Measurements from ENCODE around the gene ZFP90. TPM values are rescaled to one million over a fixed set of nuclear protein-coding genes. Genes with fewer than 3 reads are reported as not detected.

ZFP90 gene
- total RNA-seq, 1 experiment from 2014 or later, result 21.8 TPM

DNA sequence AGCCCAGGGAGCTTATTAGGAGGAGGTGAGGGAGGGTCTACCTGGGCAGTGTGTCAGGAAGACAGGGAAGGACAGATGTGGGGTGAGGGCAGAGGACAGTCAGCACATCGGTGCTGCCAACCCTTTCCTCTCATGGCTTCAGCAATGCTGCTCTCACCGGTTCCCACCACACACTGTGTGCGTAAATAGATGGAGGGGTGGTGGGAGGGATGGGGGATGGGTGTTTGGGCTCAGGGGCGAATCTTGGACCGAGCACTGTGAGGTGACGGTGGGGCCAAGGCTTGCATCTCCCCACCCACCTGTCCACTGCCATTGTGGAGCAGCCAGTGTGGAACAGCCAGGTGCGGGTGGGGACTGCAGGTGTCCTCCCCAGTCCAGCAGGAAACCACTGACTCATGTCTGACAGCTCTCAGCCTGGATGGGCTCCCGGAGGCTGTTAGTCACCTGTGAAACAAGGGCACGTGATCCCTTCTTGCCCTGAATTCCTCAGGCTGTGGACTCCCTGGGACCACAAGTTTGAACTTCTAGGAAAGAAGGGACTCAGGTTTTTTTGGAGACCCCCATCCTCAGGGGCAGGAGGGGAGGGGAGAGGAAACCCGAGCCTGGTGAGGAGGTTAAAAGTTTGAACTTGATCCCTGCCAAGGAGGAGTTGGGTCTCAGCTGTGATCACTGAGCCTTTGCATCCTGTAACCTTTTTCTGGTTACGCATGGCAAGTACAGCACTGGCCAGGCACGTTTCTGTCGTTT lies 48.1 kb upstream of the ZFP90 start:
- Histone ChIP-seq H3K9me3 (ENCODE audit: control insufficient read depth in 1 of 2, insufficient read depth in 1 of 2, low read depth in 1 of 2, low read length in 2 of 2) (no peaks in the 10 kb centered on the region), H3K36me3 (ENCODE audit: control insufficient read depth in 1 of 2, insufficient read depth in 2 of 2, low read length in 2 of 2) (no peaks in the 10 kb centered on the region), H3K27me3 (ENCODE audit: insufficient read depth, low read length) (no peaks in the 10 kb centered on the region), H3K4me3 (replicated peaks in 1 of 2; ENCODE audit: low read depth in 1 of 2, low read length in 2 of 2) (no peak overlapping the region), H3K9ac (ENCODE audit: low read length) (no peak overlapping the region), H4K20me1 (ENCODE audit: insufficient read depth) (no peaks in the 10 kb centered on the region), H3K9me2 (ENCODE audit: insufficient read depth) (no peaks in the 10 kb centered on the region), H3K4me2 (ENCODE audit: low read length) (peak overlapping the region; percentile 59), H3K4me1 (ENCODE audit: control insufficient read depth in 1 of 2, insufficient read depth in 2 of 2, low read length in 2 of 2) (peaks cover 10 to 17% of the 10 kb centered on the region in 2 experiments), H3K27ac (ENCODE audit: low read depth, low read length) (no peak overlapping the region), H3K79me2 (ENCODE audit: insufficient read depth, low read length) (no peaks in the 10 kb centered on the region), H2AFZ (ENCODE audit: low read depth, low read length, poor library complexity, severe bottlenecking) (no peak overlapping the region)
- ChIA-PET CTCF (no interaction called here), RAD21 (ENCODE audit: low non-redundant PET in 1 of 2, low total read pairs in 2 of 2, uncharacterized antibody in 2 of 2, unreplicated experiment in 2 of 2) (no interaction called here), POLR2A (interaction anchor here (1.1 kb wide), 1 partner anchor 15 kb away, joined by 3 read pairs; no protein-coding TSS in a partner anchor)
- TF ChIP-seq, protein P1, sequence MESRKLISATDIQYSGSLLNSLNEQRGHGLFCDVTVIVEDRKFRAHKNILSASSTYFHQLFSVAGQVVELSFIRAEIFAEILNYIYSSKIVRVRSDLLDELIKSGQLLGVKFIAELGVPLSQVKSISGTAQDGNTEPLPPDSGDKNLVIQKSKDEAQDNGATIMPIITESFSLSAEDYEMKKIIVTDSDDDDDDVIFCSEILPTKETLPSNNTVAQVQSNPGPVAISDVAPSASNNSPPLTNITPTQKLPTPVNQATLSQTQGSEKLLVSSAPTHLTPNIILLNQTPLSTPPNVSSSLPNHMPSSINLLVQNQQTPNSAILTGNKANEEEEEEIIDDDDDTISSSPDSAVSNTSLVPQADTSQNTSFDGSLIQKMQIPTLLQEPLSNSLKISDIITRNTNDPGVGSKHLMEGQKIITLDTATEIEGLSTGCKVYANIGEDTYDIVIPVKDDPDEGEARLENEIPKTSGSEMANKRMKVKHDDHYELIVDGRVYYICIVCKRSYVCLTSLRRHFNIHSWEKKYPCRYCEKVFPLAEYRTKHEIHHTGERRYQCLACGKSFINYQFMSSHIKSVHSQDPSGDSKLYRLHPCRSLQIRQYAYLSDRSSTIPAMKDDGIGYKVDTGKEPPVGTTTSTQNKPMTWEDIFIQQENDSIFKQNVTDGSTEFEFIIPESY (IDR thresholded peaks at IDR 0.05; ENCODE audit: extremely low read depth, insufficient replicate concordance, low read length), result no peak
- TF ChIP-seq FOSL1 (IDR thresholded peaks at IDR 0.05; ENCODE audit: low read depth) (peak; percentile 88), JUND (IDR thresholded peaks at IDR 0.05) (peak; percentile 85), CBX3 (IDR thresholded peaks at IDR 0.05; ENCODE audit: low read depth) (peak; percentile 54; the same call in 1 of the 2 replicates), POLR2AphosphoS5 (IDR thresholded peaks at IDR 0.05; ENCODE audit: low read depth, low read length) (peak; percentile 56), ELF1 (IDR thresholded peaks at IDR 0.05; ENCODE audit: borderline replicate concordance, low read depth) (no peak), SP1 (IDR thresholded peaks at IDR 0.05; ENCODE audit: low read depth) (peak; percentile 76)
- TF ChIP-seq, protein P2, sequence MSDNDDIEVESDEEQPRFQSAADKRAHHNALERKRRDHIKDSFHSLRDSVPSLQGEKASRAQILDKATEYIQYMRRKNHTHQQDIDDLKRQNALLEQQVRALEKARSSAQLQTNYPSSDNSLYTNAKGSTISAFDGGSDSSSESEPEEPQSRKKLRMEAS (IDR thresholded peaks at IDR 0.05), result peak; percentile 67
- BruUV-seq (replicated peaks), result no TSS peak
- DNase-seq (ENCODE audit: low read depth, low spot score) (peak; percentile 74), ATAC-seq (peak; percentile 97)
- intact Hi-C loops (cut with micrococcal nuclease), result no loop called here
